ENCODE results near the gene SPTB.

Gene SPTB

GRCh38 chr14:64748995-64749714 lies 130.6 kb downstream of the SPTB start:
- no peak for DNase-seq (ENCODE audit: extremely low spot score)
- no peak for TF ChIP-seq ELF4 (IDR thresholded peaks at IDR 0.05)
- no peak for TF ChIP-seq TARDBP (IDR thresholded peaks at IDR 0.05)
- no peak for TF ChIP-seq ZNF384 (IDR thresholded peaks at IDR 0.05)
- no peak for TF ChIP-seq FOXA1 (IDR thresholded peaks at IDR 0.05)
- no peak for TF ChIP-seq HDGF (IDR thresholded peaks at IDR 0.05; ENCODE audit: borderline replicate concordance)
- TF ChIP-seq LEF1 (IDR thresholded peaks at IDR 0.05; ENCODE audit: borderline replicate concordance): no peak
- no peak for TF ChIP-seq FOXK2 (IDR thresholded peaks at IDR 0.05)
- ChIA-PET POLR2A (no interaction called here), CTCF (interaction anchor here (1.1 to 1.7 kb wide), 3 partner anchors 12 to 16 kb away, joined by 3 to 7 read pairs (median 4); no protein-coding TSS in a partner anchor)

- CTCF ChIA-PET: interaction anchor here (1.7 kb wide), 1 partner anchor 16 kb away, joined by 4 read pairs; no protein-coding TSS in a partner anchor
Observed at GRCh38 chr14:64748521-64748920, 131.2 kb downstream of the SPTB start.

GRCh38 chr14:64747327-64747726 lies 132.4 kb downstream of the SPTB start:
- DNase-seq (ENCODE audit: extremely low spot score): no peak
- TF ChIP-seq PKNOX1 (IDR thresholded peaks at IDR 0.05): no peak
- TF ChIP-seq FOXA1 (IDR thresholded peaks at IDR 0.05): no peak
- no peak for TF ChIP-seq ZNF384 (IDR thresholded peaks at IDR 0.05)
- TF ChIP-seq FOXM1 (IDR thresholded peaks at IDR 0.05; ENCODE audit: borderline replicate concordance): no peak
- no peak for TF ChIP-seq L3MBTL2 (conservative IDR thresholded peaks at IDR 0.05)
- no peak for TF ChIP-seq LEF1 (IDR thresholded peaks at IDR 0.05; ENCODE audit: borderline replicate concordance)
- no peak for TF ChIP-seq SUZ12 (IDR thresholded peaks at IDR 0.05)
- TF ChIP-seq ELF4 (IDR thresholded peaks at IDR 0.05): no peak
- TF ChIP-seq FOXK2 (IDR thresholded peaks at IDR 0.05): no peak
- TF ChIP-seq NFRKB (IDR thresholded peaks at IDR 0.05): no peak
- TF ChIP-seq CTBP1 (IDR thresholded peaks at IDR 0.05; ENCODE audit: borderline replicate concordance): no peak
- ChIA-PET POLR2A (no interaction called here), CTCF (interaction anchor here (1.7 kb wide), 1 partner anchor 17 kb away, joined by 4 read pairs; no protein-coding TSS in a partner anchor)

More at GRCh38 chr14:64748521-64748920, 131.2 kb downstream of the SPTB start:
- POLR2A ChIA-PET: no interaction called here
- no peak for TF ChIP-seq BHLHE40 (IDR thresholded peaks at IDR 0.05; ENCODE audit: borderline replicate concordance)
- no peak for TF ChIP-seq NFRKB (IDR thresholded peaks at IDR 0.05)
- no peak for TF ChIP-seq ELF4 (IDR thresholded peaks at IDR 0.05)
- TF ChIP-seq LEF1 (IDR thresholded peaks at IDR 0.05; ENCODE audit: borderline replicate concordance): no peak
- TF ChIP-seq FOXA1 (IDR thresholded peaks at IDR 0.05): no peak
- no peak for TF ChIP-seq ARNT (IDR thresholded peaks at IDR 0.05)
- DNase-seq (ENCODE audit: extremely low spot score): no peak

GRCh38 chr14:64746298-64747250 lies 133.1 kb downstream of the SPTB start:
- CTCF ChIA-PET: interaction anchor here (1.0 to 1.2 kb wide), 3 partner anchors 12 to 18 kb away, joined by 3 to 6 read pairs (median 3); no protein-coding TSS in a partner anchor
- TF ChIP-seq TARDBP (IDR thresholded peaks at IDR 0.05) (no peak), SP1 (IDR thresholded peaks at IDR 0.05) (no peak), LEF1 (IDR thresholded peaks at IDR 0.05; ENCODE audit: borderline replicate concordance) (no peak), ELF4 (IDR thresholded peaks at IDR 0.05) (no peak), NFRKB (IDR thresholded peaks at IDR 0.05) (no peak), PKNOX1 (IDR thresholded peaks at IDR 0.05) (no peak), FOXA1 (IDR thresholded peaks at IDR 0.05) (no peak), BHLHE40 (IDR thresholded peaks at IDR 0.05; ENCODE audit: borderline replicate concordance) (no peak), ARNT (IDR thresholded peaks at IDR 0.05) (no peak), L3MBTL2 (conservative IDR thresholded peaks at IDR 0.05) (no peak), ZNF384 (IDR thresholded peaks at IDR 0.05) (no peak), SUZ12 (IDR thresholded peaks at IDR 0.05) (no peak)
- no peak for DNase-seq (ENCODE audit: extremely low spot score)
- POLR2A ChIA-PET: no interaction called here

- no peak for TF ChIP-seq NFRKB (IDR thresholded peaks at IDR 0.05)
- TF ChIP-seq LEF1 (IDR thresholded peaks at IDR 0.05; ENCODE audit: borderline replicate concordance): no peak
- TF ChIP-seq FOXM1 (IDR thresholded peaks at IDR 0.05; ENCODE audit: borderline replicate concordance): no peak
- no peak for TF ChIP-seq L3MBTL2 (conservative IDR thresholded peaks at IDR 0.05)
- no peak for TF ChIP-seq FOXK2 (IDR thresholded peaks at IDR 0.05)
- TF ChIP-seq FOXA1 (IDR thresholded peaks at IDR 0.05): no peak
- no peak for TF ChIP-seq ARNT (IDR thresholded peaks at IDR 0.05)
- TF ChIP-seq ZNF384 (IDR thresholded peaks at IDR 0.05): no peak
- ChIA-PET POLR2A (no interaction called here), CTCF (interaction anchor here (1.0 to 1.2 kb wide), 3 partner anchors 11 to 19 kb away, joined by 3 to 6 read pairs (median 3); no protein-coding TSS in a partner anchor)
- DNase-seq (ENCODE audit: extremely low spot score): no peak
Observed at GRCh38 chr14:64745511-64746091, 134.1 kb downstream of the SPTB start.

GRCh38 chr14:64743061-64743460 lies 136.6 kb downstream of the SPTB start:
- no peak for DNase-seq (ENCODE audit: extremely low spot score)
- TF ChIP-seq TARDBP (IDR thresholded peaks at IDR 0.05): no peak
- no peak for TF ChIP-seq L3MBTL2 (conservative IDR thresholded peaks at IDR 0.05)
- TF ChIP-seq LEF1 (IDR thresholded peaks at IDR 0.05; ENCODE audit: borderline replicate concordance): no peak
- TF ChIP-seq FOXK2 (IDR thresholded peaks at IDR 0.05): no peak
- no peak for TF ChIP-seq SUZ12 (IDR thresholded peaks at IDR 0.05)
- no peak for TF ChIP-seq FOXM1 (IDR thresholded peaks at IDR 0.05; ENCODE audit: borderline replicate concordance)
- no peak for TF ChIP-seq PKNOX1 (IDR thresholded peaks at IDR 0.05)
- TF ChIP-seq SP1 (IDR thresholded peaks at IDR 0.05): no peak
- no peak for TF ChIP-seq CTBP1 (IDR thresholded peaks at IDR 0.05; ENCODE audit: borderline replicate concordance)
- no peak for TF ChIP-seq NFRKB (IDR thresholded peaks at IDR 0.05)
- POLR2A ChIA-PET: no interaction called here
- CTCF ChIA-PET: interaction anchor here (0.7 kb wide), 1 partner anchor 168 kb away, joined by 3 read pairs; no protein-coding TSS in a partner anchor
